Measurements from ENCODE around the gene KIAA0232. TPM values are rescaled to one million over a fixed set of nuclear protein-coding genes. Genes with fewer than 3 reads are reported as not detected.

Gene KIAA0232
- total RNA-seq, 1 donor from 2014 or later: 32.1 TPM

DNA sequence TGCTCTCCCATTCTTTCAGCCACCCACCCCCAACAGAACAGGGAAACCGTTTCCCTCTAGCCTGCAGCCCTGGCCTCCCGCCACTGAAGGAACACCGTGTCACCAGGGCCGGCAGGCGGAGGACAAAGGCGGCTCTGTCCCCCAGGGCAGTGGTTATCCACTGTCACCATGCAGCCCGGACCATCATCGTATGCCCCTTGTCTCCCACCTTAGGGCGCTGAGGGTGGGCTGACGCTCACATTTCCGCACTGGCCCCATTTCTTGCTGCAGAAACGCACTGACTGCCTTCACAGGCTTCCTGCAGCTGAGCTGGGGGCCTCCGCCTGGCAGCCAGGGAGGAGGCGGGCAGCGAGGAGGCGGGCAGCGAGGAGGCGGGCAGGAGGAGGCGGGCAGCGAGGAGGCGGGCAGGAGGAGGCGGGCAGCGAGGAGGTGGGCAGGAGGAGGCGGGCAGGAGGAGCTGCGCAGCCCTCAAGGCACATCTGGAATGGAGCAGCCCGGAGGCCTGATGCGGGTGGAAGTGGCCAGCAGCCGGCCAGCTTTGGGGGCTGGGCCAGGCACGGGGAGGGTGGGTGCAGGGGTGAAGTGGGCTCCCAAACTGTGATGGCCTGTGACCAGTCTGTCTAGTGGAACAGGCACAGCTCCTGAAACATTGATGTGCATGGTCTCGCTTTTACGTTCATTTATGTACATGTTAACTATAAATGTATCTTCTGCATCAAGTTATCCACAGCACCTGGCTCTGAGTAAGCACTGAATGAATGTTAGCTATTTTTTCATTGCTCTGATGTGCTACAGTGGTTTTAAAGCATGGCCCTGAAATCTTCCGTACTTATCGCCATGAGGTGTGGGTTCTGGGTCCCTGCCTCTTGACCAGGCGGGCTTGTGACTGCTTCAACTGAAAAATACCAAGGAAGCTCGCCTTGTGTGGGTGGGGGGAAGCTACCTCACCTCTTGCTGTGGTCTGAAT lies 20.6 kb upstream of the KIAA0232 start:
- TF ChIP-seq, protein P1, sequence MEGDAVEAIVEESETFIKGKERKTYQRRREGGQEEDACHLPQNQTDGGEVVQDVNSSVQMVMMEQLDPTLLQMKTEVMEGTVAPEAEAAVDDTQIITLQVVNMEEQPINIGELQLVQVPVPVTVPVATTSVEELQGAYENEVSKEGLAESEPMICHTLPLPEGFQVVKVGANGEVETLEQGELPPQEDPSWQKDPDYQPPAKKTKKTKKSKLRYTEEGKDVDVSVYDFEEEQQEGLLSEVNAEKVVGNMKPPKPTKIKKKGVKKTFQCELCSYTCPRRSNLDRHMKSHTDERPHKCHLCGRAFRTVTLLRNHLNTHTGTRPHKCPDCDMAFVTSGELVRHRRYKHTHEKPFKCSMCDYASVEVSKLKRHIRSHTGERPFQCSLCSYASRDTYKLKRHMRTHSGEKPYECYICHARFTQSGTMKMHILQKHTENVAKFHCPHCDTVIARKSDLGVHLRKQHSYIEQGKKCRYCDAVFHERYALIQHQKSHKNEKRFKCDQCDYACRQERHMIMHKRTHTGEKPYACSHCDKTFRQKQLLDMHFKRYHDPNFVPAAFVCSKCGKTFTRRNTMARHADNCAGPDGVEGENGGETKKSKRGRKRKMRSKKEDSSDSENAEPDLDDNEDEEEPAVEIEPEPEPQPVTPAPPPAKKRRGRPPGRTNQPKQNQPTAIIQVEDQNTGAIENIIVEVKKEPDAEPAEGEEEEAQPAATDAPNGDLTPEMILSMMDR (IDR thresholded peaks at IDR 0.05; ENCODE audit: insufficient read depth, low read length, poor library complexity, severe bottlenecking): no peak
- Histone ChIP-seq H3K4me3 (ENCODE audit: low read depth, low read length) (no peak overlapping the region), H3K36me3 (ENCODE audit: control insufficient read depth, insufficient read depth, low read length) (no peaks in the 10 kb centered on the region), H3K27me3 (ENCODE audit: control insufficient read depth, insufficient read depth, low read length) (no peaks in the 10 kb centered on the region)
- no peak for DNase-seq (ENCODE audit: low read depth)

GRCh38 chr4:6763330-6763851 lies 19.1 kb upstream of the KIAA0232 start:
- DNase-seq (ENCODE audit: low read depth): no peak
- no peaks in the 10 kb centered on the region for H3K27me3 ChIP-seq (ENCODE audit: control insufficient read depth, insufficient read depth, low read length)
- TF ChIP-seq, protein P1 (IDR thresholded peaks at IDR 0.05; ENCODE audit: insufficient read depth, low read length, poor library complexity, severe bottlenecking): peak; percentile 11
- no peaks in the 10 kb centered on the region for H3K36me3 ChIP-seq (ENCODE audit: control insufficient read depth, insufficient read depth, low read length)
- no peak overlapping the region for H3K4me3 ChIP-seq (ENCODE audit: low read depth, low read length)

GRCh38 chr4:6764976-6765620 lies 17.4 kb upstream of the KIAA0232 start:
- DNase-seq (ENCODE audit: low read depth): no peak
- TF ChIP-seq, protein P1 (IDR thresholded peaks at IDR 0.05; ENCODE audit: insufficient read depth, low read length, poor library complexity, severe bottlenecking): no peak
- Histone ChIP-seq H3K36me3 (ENCODE audit: control insufficient read depth, insufficient read depth, low read length) (no peaks in the 10 kb centered on the region), H3K4me3 (ENCODE audit: low read depth, low read length) (no peak overlapping the region), H3K27me3 (ENCODE audit: control insufficient read depth, insufficient read depth, low read length) (no peaks in the 10 kb centered on the region)

DNA sequence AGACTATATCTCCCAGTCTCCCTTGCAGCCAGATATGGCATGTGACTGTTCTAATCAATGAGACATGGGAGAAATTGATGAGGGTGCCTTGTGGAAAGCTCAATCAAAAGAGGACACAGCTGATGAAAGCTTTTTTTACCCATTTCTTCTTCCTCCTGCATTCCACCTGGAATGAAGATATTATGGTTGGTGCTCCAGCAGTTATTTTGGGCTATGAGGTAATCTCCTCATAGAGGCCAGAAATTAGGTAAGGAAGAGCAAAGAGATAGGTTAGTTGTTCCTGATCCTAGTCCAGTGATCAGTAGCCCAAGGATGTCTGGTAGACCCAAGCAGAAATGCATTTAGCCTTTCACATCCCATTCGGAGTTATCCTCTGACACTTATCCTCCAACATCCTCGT lies 16.8 kb upstream of the KIAA0232 start:
- H3K36me3 ChIP-seq (ENCODE audit: control insufficient read depth, insufficient read depth, low read length): no peaks in the 10 kb centered on the region
- no peaks in the 10 kb centered on the region for H3K27me3 ChIP-seq (ENCODE audit: control insufficient read depth, insufficient read depth, low read length)
- DNase-seq (ENCODE audit: low read depth): no peak
- H3K4me3 ChIP-seq (ENCODE audit: low read depth, low read length): no peak overlapping the region
- TF ChIP-seq, protein P1 (IDR thresholded peaks at IDR 0.05; ENCODE audit: insufficient read depth, low read length, poor library complexity, severe bottlenecking): no peak

GRCh38 chr4:6767386-6767747 lies 15.2 kb upstream of the KIAA0232 start:
- DNase-seq (ENCODE audit: low read depth): no peak

More at GRCh38 chr4:6767386-6767747, 15.2 kb upstream of the KIAA0232 start:
- H3K36me3 ChIP-seq (ENCODE audit: control insufficient read depth, insufficient read depth, low read length): no peaks in the 10 kb centered on the region
- TF ChIP-seq, protein P1 (IDR thresholded peaks at IDR 0.05; ENCODE audit: insufficient read depth, low read length, poor library complexity, severe bottlenecking): no peak
- no peaks in the 10 kb centered on the region for H3K27me3 ChIP-seq (ENCODE audit: control insufficient read depth, insufficient read depth, low read length)
- no peak overlapping the region for H3K4me3 ChIP-seq (ENCODE audit: low read depth, low read length)

Measured in kidney epithelial cell (primary cell).